NCI-H345 treated with DMSO at 0.1 percent for 48 hours (cell line): ENCODE data around the gene ST6GALNAC5.

ENCODE experiments used
- DNase-seq: peaks from one replicate; lab custom pipeline; 2025; ENCODE audit not compliant: unreplicated experiment; lab: John Stamatoyannopoulos, UW

ST6GALNAC5 gene

GRCh38 chr1:77044133-77044849, 177.0 kb downstream of the ST6GALNAC5 start:
- DNase-seq: no peak

- DNase-seq: no peak
Measured at GRCh38 chr1:77047575-77047974, 180.3 kb downstream of the ST6GALNAC5 start.

- no peak for DNase-seq
Measured at GRCh38 chr1:77047978-77048614, 180.8 kb downstream of the ST6GALNAC5 start.

GRCh38 chr1:77048615-77049005, 181.3 kb downstream of the ST6GALNAC5 start:
- DNase-seq: no peak

- no peak for DNase-seq
Measured at GRCh38 chr1:77051425-77051824, 184.1 kb downstream of the ST6GALNAC5 start.

- no peak for DNase-seq
Measured at GRCh38 chr1:77056525-77056924, 189.2 kb downstream of the ST6GALNAC5 start.

- no peak for DNase-seq
Measured at GRCh38 chr1:77057994-77058585, 190.8 kb downstream of the ST6GALNAC5 start.

- no peak for DNase-seq
Measured at GRCh38 chr1:77060000-77060399, 192.7 kb downstream of the ST6GALNAC5 start.

GRCh38 chr1:77061162-77061561, 193.9 kb downstream of the ST6GALNAC5 start:
- no peak for DNase-seq

- DNase-seq: no peak
Measured at GRCh38 chr1:77063118-77063517, 195.8 kb downstream of the ST6GALNAC5 start.

GRCh38 chr1:77064246-77064645, 197.0 kb downstream of the ST6GALNAC5 start:
- no peak for DNase-seq

GRCh38 chr1:77065693-77066342, 198.5 kb downstream of the ST6GALNAC5 start:
- DNase-seq: no peak

GRCh38 chr1:77068013-77068412, 200.7 kb downstream of the ST6GALNAC5 start:
- no peak for DNase-seq

- no peak for DNase-seq
Measured at GRCh38 chr1:77076759-77077158, 209.5 kb downstream of the ST6GALNAC5 start.

GRCh38 chr1:77081834-77082233, 214.6 kb downstream of the ST6GALNAC5 start:
- no peak for DNase-seq

GRCh38 chr1:77084457-77084856, 217.2 kb downstream of the ST6GALNAC5 start:
- no peak for DNase-seq

- DNase-seq: no peak
Measured at GRCh38 chr1:77085109-77085508, 217.8 kb downstream of the ST6GALNAC5 start.

- DNase-seq: no peak
Measured at GRCh38 chr1:77089756-77090155, 222.5 kb downstream of the ST6GALNAC5 start.

- DNase-seq: no peak
Measured at GRCh38 chr1:77095236-77095635, 228.0 kb downstream of the ST6GALNAC5 start.

- no peak for DNase-seq
Measured at GRCh38 chr1:77096496-77097255, 229.4 kb downstream of the ST6GALNAC5 start.

- no peak for DNase-seq
Measured at GRCh38 chr1:77100875-77101274, 233.6 kb downstream of the ST6GALNAC5 start.
